GM21526 (cell line): ENCODE results near the gene HMGXB3.
A peak's percentile ranks its signal among the peaks of the same experiment; 100 is the strongest.
"Not testable (repeated sequence)": the region's sequence is repeated elsewhere in the genome, so short reads cannot be mapped to it uniquely, and the experiment has no call there.

Source experiments
- ATAC-seq: cut with Tn5 transposase; IDR thresholded peaks from one replicate; pipeline ENCODE4 v1.9.1; 2021; ENCODE audit warnings: moderate library complexity; ENCODE audit not compliant: unreplicated experiment, low FRiP score

Gene HMGXB3

DNA sequence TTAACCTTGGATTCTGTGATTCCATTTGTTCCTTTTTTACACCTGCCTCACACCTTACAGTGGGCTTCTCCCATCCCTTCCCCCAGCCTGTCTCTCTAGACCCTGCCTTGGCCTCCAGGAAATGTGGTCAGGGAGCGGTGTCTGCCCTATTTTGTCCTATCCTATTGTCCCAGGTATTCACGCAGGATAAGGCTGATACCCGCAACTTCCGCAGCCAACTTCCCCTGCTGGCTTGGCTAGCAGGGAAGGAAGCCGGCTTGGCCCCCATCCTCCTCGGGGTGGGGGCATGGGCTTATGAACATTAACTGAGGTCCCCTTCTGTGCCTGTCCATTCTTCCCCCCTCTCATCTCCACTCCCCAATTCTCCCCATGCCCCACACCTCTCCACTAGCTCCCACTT, 82.3 kb downstream of the HMGXB3 start:
- ATAC-seq = no peak

DNA sequence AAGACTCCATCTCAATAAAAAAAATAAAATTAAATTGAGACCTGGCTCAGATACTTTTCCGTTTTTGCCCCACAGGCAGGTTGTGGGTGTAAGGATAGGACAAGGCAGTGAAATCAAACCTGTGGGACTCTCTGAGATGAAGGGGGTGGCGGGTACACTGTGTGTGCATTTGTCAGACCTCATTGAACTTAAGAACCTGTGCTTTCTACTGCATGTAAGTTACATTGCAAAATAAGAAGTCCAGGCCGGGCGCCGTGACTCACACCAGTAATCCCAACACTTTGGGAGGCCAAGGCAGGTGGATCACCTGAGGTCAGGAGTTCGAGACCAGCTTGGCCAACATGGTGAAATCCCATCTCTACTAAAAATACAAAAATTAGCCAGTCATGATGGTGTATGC, 84.2 kb downstream of the HMGXB3 start:
- ATAC-seq = not testable (repeated sequence)

DNA sequence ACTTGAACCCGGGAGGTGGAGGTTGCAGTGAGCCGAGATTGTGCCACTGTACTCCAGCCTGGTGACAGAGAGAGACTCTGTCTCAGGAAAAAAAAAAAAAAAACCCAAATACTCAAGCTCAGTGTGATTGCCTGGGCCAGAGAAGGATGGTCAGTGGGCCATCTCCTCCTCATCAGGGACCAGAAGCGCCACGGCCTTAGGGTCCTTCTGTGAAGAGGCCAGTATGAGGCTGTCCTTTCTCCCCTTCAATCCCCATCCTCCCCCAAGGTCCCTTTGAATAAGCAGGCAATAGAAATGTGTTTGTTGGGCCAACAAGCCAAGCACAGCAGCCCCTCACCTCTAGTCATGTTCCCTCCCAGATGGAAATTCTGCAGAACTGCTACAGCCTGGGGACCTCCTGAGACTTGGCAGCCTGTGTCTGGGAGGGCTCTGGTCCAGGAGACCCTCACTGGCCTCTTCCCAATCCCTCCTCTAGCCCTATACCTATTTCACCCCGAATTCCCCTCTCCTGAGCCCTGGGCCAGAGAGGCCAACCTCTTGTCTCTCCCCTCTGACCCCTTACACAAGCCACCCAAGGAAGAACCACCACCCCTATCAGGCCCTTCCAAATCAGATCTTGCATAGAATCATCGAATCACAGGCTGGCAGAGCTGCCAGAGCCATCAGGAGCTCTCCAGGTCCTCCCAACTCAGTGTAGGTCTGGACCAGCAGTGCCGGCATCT, 84.8 kb downstream of the HMGXB3 start:
- ATAC-seq = no peak

- no peak for ATAC-seq
Observed at GRCh38 chr5:150085950-150086715, 85.6 kb downstream of the HMGXB3 start, which contains the start of gene CSF1R. TSS of gene CSF1R (minus strand) at chr5:150086554. CDS start at chr5:150086427, 127 bp downstream.

DNA sequence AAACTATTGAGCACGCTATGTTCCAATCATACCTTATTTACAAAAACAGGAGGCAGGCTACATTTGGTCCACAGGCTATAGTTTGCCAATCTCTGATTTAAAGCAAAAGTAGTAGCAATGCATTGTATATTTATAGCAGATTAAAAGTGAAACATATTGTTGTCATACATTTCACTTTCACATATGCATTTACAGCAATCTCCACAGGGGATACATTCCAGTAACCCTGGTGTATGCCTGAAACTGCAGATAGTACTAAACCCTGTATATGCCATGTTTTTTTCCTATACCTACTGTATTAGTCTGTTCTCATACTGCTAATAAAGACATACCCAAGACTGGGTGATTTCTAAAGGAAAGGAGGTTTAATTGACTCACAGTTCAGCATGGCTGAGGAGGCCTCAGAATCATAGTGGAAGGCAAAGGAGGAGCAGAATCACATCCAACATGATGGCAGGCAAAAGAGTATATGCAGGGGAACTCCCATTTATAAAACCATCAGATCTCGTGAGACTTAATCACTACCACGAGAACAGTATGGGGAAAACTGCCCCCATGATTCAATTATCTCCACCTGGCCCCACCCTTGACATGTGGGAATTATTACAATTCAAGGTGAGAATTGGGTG, 91.7 kb downstream of the HMGXB3 start:
- ATAC-seq = peak; percentile 61

- no peak for ATAC-seq
Observed at GRCh38 chr5:150097152-150097551, 96.6 kb downstream of the HMGXB3 start.

GRCh38 chr5:150101023-150101422, 100.5 kb downstream of the HMGXB3 start:
- no peak for ATAC-seq
